HCT116 (cell line): ENCODE results near the gene ZWILCH. TPM values are rescaled to one million over a fixed set of nuclear protein-coding genes. Genes with fewer than 3 reads are reported as not detected.

Experiments used
- ATAC-seq: fragments of 200-7000 bp; cut with Tn5 transposase; 2 replicates; pipeline ENCODE4 v1.9.1; 2020; ENCODE audit warnings: mild to moderate bottlenecking, moderate library complexity
- BruUV-seq: library from RNA; stranded (reverse); fragments of 400-500 nt; replicated peaks from 2 replicates; lab custom pipeline; 2021; lab: Mats Ljungman, UMichigan
- CTCF ChIA-PET: fragments of 300-600 bp; sonication (Branson Sonifier 250); formaldehyde crosslinking; loops from one replicate; lab custom pipeline; 2021; ENCODE audit warnings: antibody characterized with exemption; lab: Charles Lee
- POLR2A ChIA-PET: fragments of 300-600, 350-600 bp; sonication (Branson Sonifier 250); formaldehyde crosslinking; loops from one replicate; lab custom pipeline; 2021; ENCODE audit warnings: antibody characterized with exemption; lab: Charles Lee
- RAD21 ChIA-PET, 2 experiments: fragments of 300-600 bp; sonication (Branson Sonifier 250); formaldehyde crosslinking; loops; one replicate each; lab custom pipeline; 2023; ENCODE audit warnings: low total read pairs in 2 of 2; ENCODE audit not compliant: uncharacterized antibody in 2 of 2, unreplicated experiment in 2 of 2, low non-redundant PET in 1 of 2; lab: Charles Lee
- DNase-seq: peaks from one replicate; pipeline ENCODE4 v3.0.0-alpha.2; 2010; ENCODE audit warnings: low read depth, low spot score
- H2AFZ ChIP-seq: fragments of 200-600 bp; shearing (Covaris generic), sonication (generic); 2 replicates; pipeline ENCODE4 v1.6.1; 2017; ENCODE audit warnings: low read depth, mixed run types, mixed read lengths, antibody characterized with exemption, low read length; ENCODE audit not compliant: poor library complexity, severe bottlenecking
- H3K27ac ChIP-seq: 2 replicates; pipeline ENCODE4 v1.5.1; 2012; ENCODE audit warnings: low read depth, low read length
- H3K27me3 ChIP-seq: fragments of 200-600 bp; sonication (generic); 2 replicates; pipeline ENCODE4 v1.6.1; 2016; ENCODE audit warnings: mixed run types, low read length, mixed read lengths; ENCODE audit not compliant: insufficient read depth
- H3K36me3 ChIP-seq, 2 experiments: fragments of 200-500 bp in 1 of 2; fragments of 200-600 bp in 1 of 2; sonication (Bioruptor generic) in 1 of 2; sonication (generic) in 1 of 2; 2 replicates each; pipeline versions ENCODE4 v1.5.1 to v1.6.1; 2014 to 2016; ENCODE audit warnings: low read length in 2 of 2, inconsistent platforms in 1 of 2, mixed read lengths in 1 of 2, mixed run types in 1 of 2; ENCODE audit not compliant: insufficient read depth in 2 of 2, control insufficient read depth in 1 of 2
- H3K4me1 ChIP-seq, 2 experiments: fragments of 200-600 bp in 1 of 2; sonication (generic) in 1 of 2; 2 replicates each; pipeline versions ENCODE4 v1.5.1 to v1.6.1; 2012 to 2017; ENCODE audit warnings: low read length in 2 of 2, inconsistent platforms in 1 of 2, mild to moderate bottlenecking in 1 of 2, mixed read lengths in 1 of 2, mixed run types in 1 of 2, moderate library complexity in 1 of 2; ENCODE audit not compliant: insufficient read depth in 2 of 2, control insufficient read depth in 1 of 2
- H3K4me2 ChIP-seq: fragments of 200-600 bp; sonication (generic); 2 replicates; pipeline ENCODE4 v1.6.1; 2017; ENCODE audit warnings: mixed run types, low read length, mixed read lengths
- H3K4me3 ChIP-seq, 2 experiments: fragments of 200-600 bp in 1 of 2; sonication (generic) in 1 of 2; replicated peaks in 1 of 2; 2 replicates each; pipeline ENCODE4 v1.5.1; 2011 to 2016; ENCODE audit warnings: low read length in 2 of 2, control low read depth in 1 of 2, low read depth in 1 of 2, mild to moderate bottlenecking in 1 of 2, mixed read lengths in 1 of 2, mixed run types in 1 of 2
- H3K79me2 ChIP-seq: fragments of 200-600 bp; sonication (generic); 2 replicates; pipeline ENCODE4 v1.6.1; 2017; ENCODE audit warnings: mild to moderate bottlenecking, mixed run types, low read length, moderate library complexity, mixed read lengths; ENCODE audit not compliant: insufficient read depth
- H3K9ac ChIP-seq: fragments of 200-600 bp; sonication (generic); 2 replicates; pipeline ENCODE4 v1.6.1; 2016; ENCODE audit warnings: low read length, mixed read lengths
- H3K9me2 ChIP-seq: fragments of 200-600 bp; sonication (generic), shearing (Covaris generic); 2 replicates; pipeline ENCODE4 v1.6.1; 2017; ENCODE audit warnings: mixed run types, mild to moderate bottlenecking, moderate library complexity; ENCODE audit not compliant: insufficient read depth
- H3K9me3 ChIP-seq, 2 experiments: fragments of 200-500 bp in 1 of 2; fragments of 200-600 bp in 1 of 2; sonication (Bioruptor generic) in 1 of 2; sonication (generic) in 1 of 2; 2 replicates each; pipeline ENCODE4 v1.6.1; 2014 to 2017; ENCODE audit warnings: low read length in 2 of 2, mixed read lengths in 2 of 2, inconsistent platforms in 1 of 2, low read depth in 1 of 2, mild to moderate bottlenecking in 1 of 2, mixed run types in 1 of 2, moderate library complexity in 1 of 2; ENCODE audit not compliant: control insufficient read depth in 1 of 2, insufficient read depth in 1 of 2
- H4K20me1 ChIP-seq: fragments of 200-600 bp; sonication (generic), shearing (Covaris generic); 2 replicates; pipeline ENCODE4 v1.6.1; 2017; ENCODE audit warnings: mixed run types, mild to moderate bottlenecking, moderate library complexity; ENCODE audit not compliant: insufficient read depth
- EGR1 ChIP-seq: IDR thresholded peaks from 2 replicates; pipeline ENCODE4 v1.6.1; 2012; ENCODE audit warnings: low read depth
- TCF7L2 ChIP-seq: IDR thresholded peaks from 2 replicates; pipeline ENCODE4 v1.7.0; 2011; ENCODE audit warnings: borderline replicate concordance, inconsistent platforms; ENCODE audit not compliant: insufficient read depth, insufficient read length; ENCODE audit errors: extremely low read depth
- intact Hi-C: fragments of 100-400 bp; cut with micrococcal nuclease; formaldehyde crosslinking; loops from 2 replicates; pipeline ENCODE4 v1.10.0; 2022
- microRNA-seq: library from miRNA; unstranded; fragments of <30 nt; microRNA quantifications from one replicate; pipeline ENCODE4, GENCODE V29; 2016; ENCODE audit warnings: borderline number of aligned reads
- total RNA-seq: library from RNA; stranded (reverse); gene quantifications from one replicate; pipeline ENCODE4 v1.2.1, GENCODE V29; 2021; ENCODE audit not compliant: unreplicated experiment

The ZWILCH gene
- total RNA-seq, 1 experiment from 2014 or later: 25.8 TPM

DNA sequence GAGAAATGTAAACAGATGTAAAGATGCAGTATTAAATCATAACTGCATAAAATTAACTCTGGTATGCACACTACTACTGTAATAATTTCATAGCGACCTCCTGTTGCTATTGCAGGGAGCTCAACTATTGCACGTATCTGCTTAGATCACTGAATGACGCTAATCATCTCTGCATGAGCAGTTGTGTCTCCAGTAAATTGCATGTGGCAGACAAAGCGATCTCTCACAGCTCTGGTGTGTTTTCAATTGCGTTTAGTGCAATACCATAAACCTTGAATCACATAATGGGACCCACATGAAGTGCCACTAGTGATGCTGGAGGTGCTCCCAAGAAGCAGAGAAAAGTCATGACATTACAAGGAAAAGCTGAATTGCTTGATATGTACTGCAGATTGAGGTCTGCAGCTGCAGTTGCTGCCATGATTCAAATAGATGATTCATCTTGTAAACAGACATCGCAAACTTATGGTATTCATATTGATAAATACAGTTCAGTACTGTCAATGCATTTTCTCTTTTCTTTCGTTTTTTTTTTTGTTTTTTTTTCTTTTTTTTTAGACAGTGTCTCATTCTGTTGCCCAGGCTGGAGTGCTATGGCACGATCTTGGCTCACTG lies 90.9 kb downstream of the ZWILCH start:
- intact Hi-C loops: no loop called here
- no TSS peak for BruUV-seq
- TF ChIP-seq TCF7L2: no peak
- DNase-seq: no peak
- Histone ChIP-seq H3K27ac (no peak overlapping the region), H3K9me2 (no peaks in the 10 kb centered on the region), H3K4me3 (no peak overlapping the region), H3K79me2 (no peaks in the 10 kb centered on the region), H3K27me3 (no peaks in the 10 kb centered on the region), H2AFZ (no peak overlapping the region), H3K4me2 (no peak overlapping the region), H3K9me3 (no peaks in the 10 kb centered on the region), H4K20me1 (no peaks in the 10 kb centered on the region), H3K9ac (no peak overlapping the region), H3K4me1 (no peaks in the 10 kb centered on the region), H3K36me3 (no peaks in the 10 kb centered on the region)
- CTCF ChIA-PET: no interaction called here
- POLR2A ChIA-PET: no interaction called here
- no peak for ATAC-seq
- RAD21 ChIA-PET: interaction anchor here in 1 of 2 experiments (0.7 kb wide), 1 partner anchor 97 kb away, joined by 3 read pairs; no protein-coding TSS in a partner anchor

DNA sequence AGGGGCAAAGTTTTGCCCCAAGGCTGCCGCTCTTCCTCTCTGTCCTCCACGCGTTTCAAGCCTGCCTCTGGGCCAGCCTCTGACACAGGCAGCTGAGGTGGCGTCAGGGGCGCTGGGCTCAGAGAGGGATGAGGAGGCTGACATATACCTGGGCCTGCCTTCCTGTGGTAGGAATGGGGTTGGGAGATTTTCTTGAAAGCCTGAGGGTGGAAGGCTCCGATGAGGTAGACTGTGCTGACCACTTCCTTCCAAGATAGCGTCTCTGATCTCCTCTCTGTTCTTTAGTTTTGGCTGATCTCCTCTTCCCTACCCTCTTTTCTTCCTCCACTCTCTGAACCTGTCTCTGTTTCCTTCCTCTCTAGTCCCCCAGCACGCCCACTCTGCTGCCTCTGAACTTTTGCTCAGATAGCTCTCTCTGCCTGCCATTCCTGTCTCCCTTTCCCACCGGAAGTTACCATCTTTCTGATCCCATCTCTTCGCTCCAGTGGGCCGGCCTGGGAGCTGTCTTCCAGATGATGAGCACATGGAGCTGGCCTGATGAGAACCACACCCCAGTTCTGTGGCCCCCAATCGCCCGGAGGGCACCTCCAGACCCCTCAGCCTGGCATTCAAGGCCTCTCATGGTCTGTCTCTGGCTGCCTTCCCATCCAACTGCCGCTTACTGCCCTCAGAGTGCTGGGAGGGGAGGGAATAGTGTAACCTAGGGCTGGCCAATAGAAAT lies 93.1 kb downstream of the ZWILCH start:
- Histone ChIP-seq H3K9me2 (no peaks in the 10 kb centered on the region), H3K36me3 (no peaks in the 10 kb centered on the region), H3K79me2 (no peaks in the 10 kb centered on the region)
- TF ChIP-seq EGR1: no peak
- TF ChIP-seq, all 23 proteins: peak for 0
- RAD21 ChIA-PET: no interaction called here
- no peak overlapping the region for H3K4me3 ChIP-seq
- CTCF ChIA-PET: no interaction called here
- no peaks in the 10 kb centered on the region for H4K20me1 ChIP-seq
- no TSS peak for BruUV-seq
- ATAC-seq: no peak
- peaks cover 0 to under 1% of the 10 kb centered on the region in 2 experiments; a peak in 1 of 4 replicates for H3K4me1 ChIP-seq
- no peak for DNase-seq
- intact Hi-C loops: no loop called here
- H3K9me3 ChIP-seq: no peaks in the 10 kb centered on the region
- H3K27ac ChIP-seq: no peak overlapping the region
- H3K9ac ChIP-seq: no peak overlapping the region
- no peak overlapping the region for H3K4me2 ChIP-seq
- H2AFZ ChIP-seq: no peak overlapping the region
- H3K27me3 ChIP-seq: no peaks in the 10 kb centered on the region; the same call in 1 of the 2 replicates
- POLR2A ChIA-PET: no interaction called here

Small RNAs within 50 kb of the gene (microRNA-seq; reads per million reads assigned to microRNA genes)
- gene MIR4512: not detected

Other genes with a start within 250 kb of the ZWILCH start
- 32.2 TPM for gene DIS3L, start 211.8 kb upstream of the ZWILCH start, total RNA-seq
- 28.1 TPM for gene TIPIN, start 148.6 kb upstream of the ZWILCH start, total RNA-seq
- gene MAP2K1, start 118.4 kb upstream of the ZWILCH start, total RNA-seq: 52.3 TPM
- 28.3 TPM for gene SNAPC5, start 7.6 kb upstream of the ZWILCH start, total RNA-seq
- 3,818 TPM for gene RPL4, start 471 bp upstream of the ZWILCH start, total RNA-seq
- not detected for gene LCTL, start 60.7 kb downstream of the ZWILCH start, total RNA-seq
- gene SMAD6, start 196.9 kb downstream of the ZWILCH start, total RNA-seq: 6.6 TPM